NOMO-1 (cell line): ENCODE data around the gene LRCOL1.

Experiments used
- DNase-seq, 2 experiments: peaks; one replicate each; lab custom pipeline; 2025; ENCODE audit not compliant: unreplicated experiment in 2 of 2; lab: John Stamatoyannopoulos, UW

LRCOL1 gene

GRCh38 chr12:132554845-132555630 lies 55.3 kb downstream of the LRCOL1 start:
- no peak for DNase-seq
